Measurements from ENCODE around the gene GTF2A2.

GRCh38 chr15:59647085-59647484 lies 10.2 kb downstream of the GTF2A2 start:
- TF ChIP-seq CTCF (conservative IDR thresholded peaks at IDR 0.05): no peak
- no peak for TF ChIP-seq ZFX (IDR thresholded peaks at IDR 0.05)

Measured in C4-2B (cell line).